HG02840 (cell line): ENCODE results near the gene F7.
"Not testable (repeated sequence)": the region's sequence is repeated elsewhere in the genome, so short reads cannot be mapped to it uniquely, and the experiment has no call there.

ENCODE experiments used
- ATAC-seq: cut with Tn5 transposase; IDR thresholded peaks from one replicate; pipeline ENCODE4 v1.9.1; 2021; ENCODE audit warnings: mild to moderate bottlenecking, moderate library complexity, moderate number of reproducible peaks; ENCODE audit not compliant: unreplicated experiment, low FRiP score

The F7 gene

DNA sequence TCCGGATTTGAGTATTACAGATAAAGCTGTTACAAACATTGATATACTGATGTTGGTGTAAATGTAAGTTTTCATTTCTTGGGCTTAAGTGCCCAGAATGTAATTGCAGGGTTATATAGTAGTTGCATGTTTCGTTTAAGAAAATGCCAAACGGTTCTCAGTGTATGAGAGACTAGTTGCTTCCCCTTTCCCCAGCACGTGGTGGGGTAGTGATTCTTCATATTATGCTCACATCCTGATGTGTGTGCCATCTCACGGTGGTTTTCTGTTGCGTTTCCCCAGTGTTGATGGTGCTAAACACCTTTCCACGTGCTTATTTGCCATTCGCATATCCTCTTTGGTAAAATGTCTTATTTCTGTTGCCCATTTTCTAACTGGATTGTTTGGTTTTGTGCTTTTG is 34.7 kb upstream of the F7 start:
- ATAC-seq = no peak

GRCh38 chr13:113072376-113072775 is 33.2 kb upstream of the F7 start:
- no peak for ATAC-seq

GRCh38 chr13:113073942-113074341 is 31.6 kb upstream of the F7 start:
- no peak for ATAC-seq

DNA sequence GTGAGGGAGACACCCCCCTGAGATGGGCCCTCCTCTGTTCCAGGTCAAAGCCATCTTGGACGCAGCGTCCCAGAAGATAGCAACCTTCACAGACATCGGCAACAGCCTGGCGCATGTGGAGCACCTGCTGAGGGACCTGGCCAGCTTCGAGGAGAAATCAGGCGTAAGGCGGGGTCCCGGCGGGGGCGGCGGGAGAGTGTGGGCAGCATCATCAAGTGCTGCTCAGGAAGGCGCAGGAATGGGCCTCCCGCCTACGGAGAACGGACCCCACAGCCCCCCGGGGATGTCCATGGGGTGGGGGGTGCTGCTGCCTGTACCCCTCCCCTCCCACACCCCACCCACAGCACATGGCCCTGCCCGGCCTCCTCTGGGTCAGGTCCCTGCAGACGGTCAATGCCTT is 31.2 kb upstream of the F7 start:
- no peak for ATAC-seq

DNA sequence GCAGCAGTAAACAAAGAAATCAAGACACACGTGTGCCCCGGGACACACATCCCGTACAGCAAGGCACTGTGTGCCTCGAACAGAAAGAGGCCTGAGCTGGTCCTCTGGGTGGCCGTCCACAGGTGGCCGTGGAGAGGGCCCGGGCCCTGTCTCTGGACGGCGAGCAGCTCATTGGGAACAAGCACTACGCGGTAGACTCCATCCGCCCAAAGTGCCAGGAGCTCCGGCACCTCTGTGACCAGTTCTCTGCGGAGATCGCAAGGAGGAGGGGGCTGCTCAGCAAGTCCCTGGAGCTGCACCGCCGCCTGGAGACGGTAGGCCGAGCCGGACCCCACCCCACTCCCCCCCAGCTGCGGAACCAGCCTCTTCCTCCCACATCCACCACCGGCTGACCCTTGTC is 30.7 kb upstream of the F7 start:
- no peak for ATAC-seq

DNA sequence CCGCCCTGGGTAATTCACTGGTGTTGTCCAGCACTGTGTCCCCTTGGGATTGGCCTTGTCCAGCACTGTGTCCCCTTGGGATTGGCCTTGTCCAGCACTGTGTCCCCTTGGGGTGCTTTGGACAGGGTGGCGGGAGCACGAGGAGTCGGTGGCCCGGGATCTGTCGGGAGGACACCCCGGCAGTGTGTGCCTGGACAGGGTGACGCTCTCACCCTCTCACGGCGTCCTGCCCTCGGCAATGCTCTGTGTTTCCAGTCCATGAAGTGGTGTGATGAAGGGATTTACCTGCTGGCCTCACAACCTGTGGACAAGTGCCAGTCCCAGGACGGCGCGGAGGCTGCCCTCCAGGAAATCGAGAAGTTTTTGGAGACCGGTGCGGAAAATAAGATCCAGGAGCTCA is 29.9 kb upstream of the F7 start:
- ATAC-seq = no peak

DNA sequence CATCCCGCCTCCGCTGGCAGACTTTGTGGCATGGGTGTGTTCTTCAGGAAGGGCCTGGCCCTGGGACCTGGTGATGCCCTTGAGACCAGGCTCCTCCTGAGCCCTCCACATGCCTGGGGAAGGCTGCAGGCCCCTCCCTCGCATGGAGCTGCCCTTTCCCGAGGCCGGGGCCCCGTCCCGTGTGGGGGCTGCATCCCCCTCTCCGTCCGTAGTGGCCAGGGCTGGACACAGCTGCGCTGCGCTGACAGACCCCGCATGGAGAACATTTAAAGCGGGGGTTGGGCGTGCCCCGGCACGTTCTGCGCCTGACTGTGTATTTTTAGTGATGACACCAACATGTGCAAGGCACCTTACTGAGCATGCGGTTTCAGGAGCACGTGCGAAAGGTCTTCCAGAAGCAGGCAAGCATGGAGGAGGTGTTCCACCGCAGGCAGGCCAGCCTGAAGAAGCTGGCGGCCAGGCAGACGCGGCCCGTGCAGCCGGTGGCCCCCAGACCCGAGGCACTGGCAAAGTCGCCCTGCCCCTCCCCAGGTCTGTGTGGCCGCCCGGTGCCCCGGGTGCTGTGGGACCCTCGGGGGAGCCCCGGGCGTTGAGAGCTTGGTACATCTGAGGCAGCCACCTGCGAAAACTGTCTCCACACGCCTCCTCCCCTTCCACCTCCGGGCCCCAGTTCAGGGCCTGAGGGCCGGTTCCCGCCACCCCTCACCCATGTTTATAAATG is 28.8 kb upstream of the F7 start:
- ATAC-seq = no peak

GRCh38 chr13:113077566-113077952 is 28.0 kb upstream of the F7 start:
- ATAC-seq = no peak

GRCh38 chr13:113077953-113078901 is 27.4 kb upstream of the F7 start:
- no peak for ATAC-seq

DNA sequence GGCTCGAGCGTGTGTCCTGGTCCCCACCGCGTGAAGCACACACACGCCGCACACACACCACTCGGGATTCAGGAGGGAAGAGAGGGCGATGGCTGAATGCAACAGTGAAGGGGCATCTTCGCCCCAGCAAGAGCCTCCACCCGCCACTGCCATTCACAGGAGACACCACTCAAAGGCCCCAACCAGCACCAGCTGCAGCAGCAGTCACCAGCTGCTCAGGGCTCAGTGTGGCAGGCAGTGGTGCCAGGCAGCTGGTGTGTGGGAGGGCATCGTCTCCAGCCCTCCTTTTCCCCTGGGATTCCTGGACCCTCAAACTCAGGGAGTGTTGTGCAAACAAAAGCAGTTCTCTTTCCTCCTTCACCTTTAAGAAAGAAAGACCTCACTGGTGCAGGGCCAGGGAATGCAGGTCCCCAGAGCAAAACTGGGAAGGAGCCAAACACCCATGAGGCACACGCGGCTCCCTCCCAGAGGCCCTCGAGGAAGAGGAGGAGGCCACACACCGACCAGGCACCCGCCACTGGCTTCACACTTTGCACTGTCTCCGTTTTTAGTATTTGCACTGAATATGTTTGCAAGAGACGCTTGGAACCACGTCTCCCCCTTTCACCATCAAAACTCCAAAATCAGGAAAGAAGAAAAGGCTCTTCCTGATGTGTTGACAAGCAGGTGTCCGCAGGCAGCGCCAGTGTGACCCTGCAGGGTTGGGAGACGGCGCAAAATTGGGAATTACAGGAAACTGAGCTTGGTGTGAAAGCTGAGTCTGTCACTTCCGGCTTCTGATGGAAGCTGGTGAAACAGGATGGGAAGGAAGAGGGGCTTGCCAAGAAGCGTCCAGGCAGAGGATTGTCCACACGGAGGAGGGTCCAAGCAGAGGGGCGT is 26.4 kb upstream of the F7 start:
- no peak for ATAC-seq

DNA sequence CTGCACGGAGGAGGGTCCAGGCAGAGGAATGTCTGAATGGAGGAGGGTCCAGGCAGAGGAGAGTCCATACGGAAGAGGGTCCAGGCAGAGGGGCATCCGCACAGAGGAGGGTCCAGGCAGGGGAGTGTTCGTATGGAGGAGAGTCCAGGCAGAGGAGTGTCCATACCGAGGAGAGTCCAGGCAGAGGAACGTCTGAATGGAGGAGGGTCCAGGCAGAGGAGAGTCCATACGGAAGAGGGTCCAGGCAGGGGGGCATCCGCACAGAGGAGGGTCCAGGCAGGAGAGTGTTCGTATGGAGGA is 25.9 kb upstream of the F7 start:
- ATAC-seq = not testable (repeated sequence)

DNA sequence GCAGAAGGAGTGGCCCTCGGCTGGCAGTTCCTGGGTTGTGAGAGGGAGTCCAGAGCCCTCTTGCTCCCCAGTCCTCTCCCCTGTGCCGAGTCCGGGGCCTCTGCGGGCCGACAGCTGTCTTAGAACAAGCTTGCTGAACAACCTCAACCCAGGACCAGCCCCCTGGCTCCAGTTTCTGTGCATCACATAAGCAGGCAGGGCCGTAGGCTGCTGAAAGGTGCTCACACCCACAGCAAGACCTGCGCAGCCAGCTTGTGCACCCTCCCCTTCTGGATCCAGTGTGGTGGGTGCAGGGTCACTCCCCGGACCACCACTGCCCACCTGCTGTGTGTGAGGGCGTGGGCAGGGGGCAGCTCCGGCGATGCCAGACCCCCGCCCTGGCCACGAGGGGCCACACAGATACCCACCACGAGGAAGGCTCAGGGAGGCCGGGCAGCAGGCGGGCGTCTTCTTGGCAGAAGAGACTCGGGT is 25.2 kb upstream of the F7 start:
- no peak for ATAC-seq

- no peak for ATAC-seq
Measured at GRCh38 chr13:113080901-113081521, 24.6 kb upstream of the F7 start.

- ATAC-seq = no peak
Measured at GRCh38 chr13:113082198-113083021, 23.2 kb upstream of the F7 start.

GRCh38 chr13:113083022-113083373 is 22.6 kb upstream of the F7 start:
- ATAC-seq = no peak

GRCh38 chr13:113083402-113084061 is 22.1 kb upstream of the F7 start:
- no peak for ATAC-seq

DNA sequence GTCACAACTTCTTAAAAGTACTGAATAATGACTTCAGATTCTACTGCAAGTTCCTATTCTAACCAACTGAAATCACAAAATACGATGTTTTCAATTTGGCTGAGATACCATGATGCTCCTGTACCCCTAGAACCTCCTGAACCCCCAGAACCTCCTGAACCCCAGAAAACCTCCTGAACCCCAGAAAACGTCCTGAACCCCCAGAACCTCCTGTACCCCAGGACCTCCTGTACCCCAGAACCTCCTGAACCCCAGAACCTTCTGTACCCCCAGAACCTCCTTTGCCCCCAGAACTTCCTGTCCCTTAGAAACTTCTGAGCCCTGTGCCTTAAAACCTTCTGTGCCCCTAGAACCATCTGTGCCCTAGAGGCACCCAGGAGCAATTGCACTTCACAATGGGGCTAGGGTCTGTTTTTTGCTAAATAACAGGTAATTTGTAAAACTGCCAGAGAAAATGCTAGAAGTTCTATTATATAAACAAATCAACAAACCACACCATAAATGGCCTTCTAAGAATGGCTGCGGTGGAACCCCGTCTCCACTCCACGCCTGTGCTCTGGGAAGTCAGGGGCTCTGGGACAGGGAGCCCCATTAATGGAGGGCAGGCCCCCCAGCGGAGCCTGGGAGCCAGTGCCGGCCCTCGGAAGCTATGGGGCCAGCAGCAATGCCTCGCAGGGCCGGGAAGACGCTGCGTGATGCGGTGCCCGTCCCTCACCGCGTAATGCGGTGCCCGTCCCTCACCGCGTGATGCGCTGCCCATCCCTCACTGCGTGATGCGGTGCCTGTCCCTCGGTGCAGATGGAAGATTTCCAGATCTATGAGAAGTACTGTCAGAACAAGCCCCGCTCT is 21.3 kb upstream of the F7 start:
- no peak for ATAC-seq

DNA sequence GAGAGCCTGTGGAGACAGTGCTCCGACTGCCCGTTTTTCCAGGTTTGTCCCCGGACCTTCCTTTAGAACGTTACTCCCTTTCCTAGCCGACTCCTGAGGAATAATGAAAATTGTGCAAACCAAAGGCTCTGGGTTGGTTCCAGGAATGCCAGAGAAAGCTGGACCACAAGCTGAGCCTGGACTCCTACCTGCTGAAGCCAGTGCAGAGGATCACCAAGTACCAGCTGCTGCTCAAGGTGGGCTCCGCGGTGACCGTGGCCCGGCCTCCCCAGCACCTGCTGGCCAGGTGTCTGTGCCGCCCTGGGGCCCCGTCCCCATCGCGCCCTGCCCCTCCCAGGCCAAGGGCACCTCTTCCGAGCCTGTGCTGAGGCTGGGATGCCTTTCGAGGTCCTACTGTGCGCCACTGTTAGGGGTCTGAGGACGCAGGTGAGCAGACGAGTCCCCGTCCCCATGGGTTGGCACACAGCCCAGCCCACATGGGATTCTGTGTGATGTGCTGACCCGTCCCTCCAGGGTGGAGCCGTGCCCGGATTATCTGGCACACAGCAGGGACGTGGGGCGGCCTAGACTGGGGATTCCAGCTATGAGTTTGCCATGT is 20.5 kb upstream of the F7 start:
- no peak for ATAC-seq
